GM19467 (cell line): ENCODE measurements around the gene JAKMIP2.

ENCODE experiments used
- ATAC-seq: cut with Tn5 transposase; IDR thresholded peaks from one replicate; pipeline ENCODE4 v1.9.1; 2021; ENCODE audit warnings: mild to moderate bottlenecking, moderate library complexity; ENCODE audit not compliant: unreplicated experiment

The JAKMIP2 gene

GRCh38 chr5:147789820-147790219 lies 7.3 kb upstream of the JAKMIP2 start:
- no peak for ATAC-seq

- ATAC-seq = no peak
Observed at GRCh38 chr5:147788023-147788422, 5.5 kb upstream of the JAKMIP2 start.

GRCh38 chr5:147786142-147786541 lies 3.6 kb upstream of the JAKMIP2 start:
- ATAC-seq = no peak

- no peak for ATAC-seq
Observed at GRCh38 chr5:147784146-147784987, 1.8 kb upstream of the JAKMIP2 start.

- no peak for ATAC-seq
Observed at GRCh38 chr5:147780924-147781573, 1.5 kb downstream of the JAKMIP2 start.

- ATAC-seq = no peak
Observed at GRCh38 chr5:147779694-147780093, 2.8 kb downstream of the JAKMIP2 start.

GRCh38 chr5:147776989-147777388 lies 5.5 kb downstream of the JAKMIP2 start:
- ATAC-seq = no peak

- no peak for ATAC-seq
Observed at GRCh38 chr5:147773587-147773986, 8.9 kb downstream of the JAKMIP2 start.

- no peak for ATAC-seq
Observed at GRCh38 chr5:147773139-147773538, 9.4 kb downstream of the JAKMIP2 start.

GRCh38 chr5:147767048-147767447 lies 15.5 kb downstream of the JAKMIP2 start:
- no peak for ATAC-seq

GRCh38 chr5:147763791-147764525 lies 18.6 kb downstream of the JAKMIP2 start:
- no peak for ATAC-seq

- no peak for ATAC-seq
Observed at GRCh38 chr5:147760086-147760875, 22.2 kb downstream of the JAKMIP2 start.

- ATAC-seq = no peak
Observed at GRCh38 chr5:147759441-147759840, 23.1 kb downstream of the JAKMIP2 start.

GRCh38 chr5:147756566-147756965 lies 26.0 kb downstream of the JAKMIP2 start:
- ATAC-seq = no peak

- ATAC-seq = no peak
Observed at GRCh38 chr5:147754372-147755122, 28.0 kb downstream of the JAKMIP2 start.

GRCh38 chr5:147753765-147754164 lies 28.8 kb downstream of the JAKMIP2 start:
- ATAC-seq = no peak

- no peak for ATAC-seq
Observed at GRCh38 chr5:147752666-147753290, 29.8 kb downstream of the JAKMIP2 start.

GRCh38 chr5:147752033-147752432 lies 30.5 kb downstream of the JAKMIP2 start:
- no peak for ATAC-seq

- no peak for ATAC-seq
Observed at GRCh38 chr5:147751156-147751830, 31.2 kb downstream of the JAKMIP2 start.
